ENCODE data around the gene SCRN2. TPM values are rescaled to one million over a fixed set of nuclear protein-coding genes. Genes with fewer than 3 reads are reported as not detected.

Gene SCRN2
- total RNA-seq, 6 experiments from 2014 or later: 33.9 to 46.6 (median 39.1) TPM

DNA sequence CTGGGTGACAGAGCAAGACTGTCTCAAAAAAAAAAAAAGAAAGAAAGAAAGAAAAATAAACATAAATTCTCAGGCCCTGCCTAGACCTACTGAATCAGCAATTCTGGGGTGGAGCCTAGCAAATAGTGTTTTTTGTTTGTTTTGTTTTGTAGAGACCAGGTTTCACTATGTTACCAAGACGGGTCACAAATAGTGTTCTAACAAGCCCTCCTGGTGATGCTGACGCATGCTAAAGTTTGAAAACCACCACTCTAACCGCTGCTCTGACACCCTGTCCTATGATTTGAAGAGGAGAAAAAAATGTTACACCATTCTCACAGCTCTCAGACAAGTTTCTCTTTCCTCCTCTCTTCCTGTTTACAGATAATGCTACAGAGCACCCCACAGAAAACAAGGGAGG is 11.2 kb downstream of the SCRN2 start:
- Mint-ChIP-seq H3K9me3 (no peaks in the 10 kb centered on the region), H3K27me3 (ENCODE audit: insufficient read depth) (peaks cover 2% of the 10 kb centered on the region), H3K4me1 (ENCODE audit: low read depth) (peaks cover 26% of the 10 kb centered on the region), H3K36me3 (ENCODE audit: low read depth) (peaks cover 12% of the 10 kb centered on the region), H3K4me3 (peak overlapping the region; percentile 93), H3K27ac (no peak overlapping the region)
- no peak for DNase-seq
- TF ChIP-seq, protein P1, sequence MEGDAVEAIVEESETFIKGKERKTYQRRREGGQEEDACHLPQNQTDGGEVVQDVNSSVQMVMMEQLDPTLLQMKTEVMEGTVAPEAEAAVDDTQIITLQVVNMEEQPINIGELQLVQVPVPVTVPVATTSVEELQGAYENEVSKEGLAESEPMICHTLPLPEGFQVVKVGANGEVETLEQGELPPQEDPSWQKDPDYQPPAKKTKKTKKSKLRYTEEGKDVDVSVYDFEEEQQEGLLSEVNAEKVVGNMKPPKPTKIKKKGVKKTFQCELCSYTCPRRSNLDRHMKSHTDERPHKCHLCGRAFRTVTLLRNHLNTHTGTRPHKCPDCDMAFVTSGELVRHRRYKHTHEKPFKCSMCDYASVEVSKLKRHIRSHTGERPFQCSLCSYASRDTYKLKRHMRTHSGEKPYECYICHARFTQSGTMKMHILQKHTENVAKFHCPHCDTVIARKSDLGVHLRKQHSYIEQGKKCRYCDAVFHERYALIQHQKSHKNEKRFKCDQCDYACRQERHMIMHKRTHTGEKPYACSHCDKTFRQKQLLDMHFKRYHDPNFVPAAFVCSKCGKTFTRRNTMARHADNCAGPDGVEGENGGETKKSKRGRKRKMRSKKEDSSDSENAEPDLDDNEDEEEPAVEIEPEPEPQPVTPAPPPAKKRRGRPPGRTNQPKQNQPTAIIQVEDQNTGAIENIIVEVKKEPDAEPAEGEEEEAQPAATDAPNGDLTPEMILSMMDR (IDR thresholded peaks at IDR 0.05): no peak

DNA sequence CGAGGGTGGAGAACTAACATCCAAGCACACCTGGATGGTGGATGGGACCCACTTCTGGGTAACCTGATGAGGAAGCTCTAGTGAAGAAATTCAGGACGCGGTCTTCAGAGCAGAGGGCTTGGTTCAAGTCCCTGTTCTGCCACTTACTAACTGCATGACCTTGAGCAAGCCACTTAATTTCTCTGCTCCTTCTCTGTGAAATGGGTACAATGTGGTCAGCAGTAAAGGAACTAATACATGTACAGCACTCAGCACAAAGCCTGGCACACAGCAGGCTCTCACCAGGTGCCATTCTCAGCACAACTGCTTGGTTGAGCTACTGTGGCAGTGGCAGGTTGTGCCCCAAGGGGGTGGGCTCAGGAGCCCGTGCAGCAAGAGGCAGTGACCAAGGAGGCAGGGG is 17.6 kb downstream of the SCRN2 start:
- peaks cover 12% of the 10 kb centered on the region for H3K36me3 Mint-ChIP-seq (ENCODE audit: low read depth)
- no peaks in the 10 kb centered on the region for H3K9me3 Mint-ChIP-seq
- TF ChIP-seq, protein P1 (IDR thresholded peaks at IDR 0.05): no peak
- no peak overlapping the region for H3K4me3 Mint-ChIP-seq
- H3K4me1 Mint-ChIP-seq (ENCODE audit: low read depth): peaks cover 30% of the 10 kb centered on the region
- H3K27ac Mint-ChIP-seq: no peak overlapping the region
- no peak for DNase-seq
- H3K27me3 Mint-ChIP-seq (ENCODE audit: insufficient read depth): peaks cover 2% of the 10 kb centered on the region; the same call in 1 of the 2 replicates

DNA sequence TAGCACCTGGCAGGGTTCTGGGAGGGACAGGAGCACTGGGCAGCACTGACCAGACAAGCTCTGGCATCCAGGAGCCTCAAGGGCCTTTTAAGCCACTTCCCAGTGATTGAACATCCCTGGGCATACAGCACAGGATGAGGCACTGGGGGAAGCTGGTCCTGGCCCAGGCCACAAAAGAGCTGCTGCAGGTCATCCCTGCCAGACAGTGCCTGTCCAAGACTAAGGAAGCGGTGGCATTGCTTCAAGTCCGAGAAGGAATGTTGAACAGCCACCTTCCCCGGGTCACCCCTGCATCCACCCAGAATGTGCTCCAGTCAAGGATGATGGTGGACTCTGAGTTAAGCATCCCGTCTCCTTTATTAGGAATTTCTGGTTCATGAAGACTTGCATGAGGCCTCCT is 18.3 kb downstream of the SCRN2 start:
- no peaks in the 10 kb centered on the region for H3K9me3 Mint-ChIP-seq
- peak overlapping the region; percentile 94 for H3K4me3 Mint-ChIP-seq
- no peak overlapping the region for H3K27ac Mint-ChIP-seq
- peaks cover 12% of the 10 kb centered on the region for H3K36me3 Mint-ChIP-seq (ENCODE audit: low read depth)
- TF ChIP-seq, protein P1 (IDR thresholded peaks at IDR 0.05): no peak
- DNase-seq: no peak
- H3K27me3 Mint-ChIP-seq (ENCODE audit: insufficient read depth): peaks cover 2% of the 10 kb centered on the region; the same call in 1 of the 2 replicates
- peaks cover 30% of the 10 kb centered on the region for H3K4me1 Mint-ChIP-seq (ENCODE audit: low read depth)

DNA sequence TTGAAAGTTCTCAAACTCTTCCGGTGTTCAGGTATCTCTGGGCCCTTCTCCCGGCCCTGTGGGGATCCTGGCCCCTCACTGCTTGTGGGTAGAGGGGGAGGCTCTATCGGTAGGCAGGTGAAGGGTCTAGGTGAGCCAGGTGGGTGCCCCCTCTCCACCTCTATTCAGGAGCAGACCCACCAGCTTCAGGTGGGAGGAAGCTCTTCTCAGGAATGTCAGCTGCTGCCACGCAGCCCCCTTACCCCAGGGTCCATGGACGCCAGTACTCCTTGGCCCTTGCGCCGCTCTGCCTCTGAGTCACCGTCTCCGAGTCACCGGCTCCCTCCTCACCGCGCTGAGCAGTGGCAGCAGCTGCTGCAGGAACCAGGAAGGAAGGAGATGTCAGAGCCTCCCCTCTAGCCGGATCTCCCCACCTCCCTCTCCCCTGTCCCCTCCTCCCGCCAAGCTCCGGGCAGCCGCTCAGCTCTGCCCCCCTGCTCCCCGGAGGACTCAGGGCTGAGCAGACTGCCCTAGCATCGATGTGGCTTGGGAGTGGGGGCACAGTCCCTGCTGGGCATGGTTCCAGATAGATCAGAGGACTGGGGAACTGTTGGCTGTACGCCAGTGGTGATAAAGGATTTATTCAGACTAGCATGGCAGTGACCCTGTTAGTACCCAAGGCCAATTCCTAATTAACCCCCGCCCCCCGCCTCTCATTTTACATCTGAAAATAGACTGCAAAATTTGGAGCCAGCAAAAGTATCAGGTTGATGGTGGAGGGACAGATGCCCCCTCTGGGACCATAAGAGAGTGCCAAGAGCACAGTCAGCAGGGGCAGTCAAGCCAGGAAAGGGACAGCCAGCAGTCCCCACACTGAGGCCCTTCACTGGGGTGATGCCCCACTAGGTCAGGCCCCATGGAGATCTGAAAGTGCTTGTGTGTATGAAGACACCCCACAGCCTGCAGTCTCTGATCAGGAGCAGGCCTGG is 19.4 kb downstream of the SCRN2 start, which contains the start of gene OSBPL7:
Gene OSBPL7, minus strand, starts transcription at position 371 of the 968 bp plus-strand sequence. CDS start 1,516 bp downstream, outside the sequence.
- peaks cover 2% of the 10 kb centered on the region; the same call in 1 of the 2 replicates for H3K27me3 Mint-ChIP-seq (ENCODE audit: insufficient read depth)
- peak within 1 kb of the TSS; percentile 94 for H3K4me3 Mint-ChIP-seq
- H3K36me3 Mint-ChIP-seq (ENCODE audit: low read depth): peaks cover 11% of the 10 kb centered on the region
- no peaks in the 10 kb centered on the region for H3K9me3 Mint-ChIP-seq
- H3K4me1 Mint-ChIP-seq (ENCODE audit: low read depth): peaks cover 30% of the 10 kb centered on the region
- peak; percentile 81 for DNase-seq
- peak within 1 kb of the TSS; percentile 79 for H3K27ac Mint-ChIP-seq
- TF ChIP-seq, protein P1 (IDR thresholded peaks at IDR 0.05): peak; percentile 13; the same call in 1 of the 2 replicates

DNA sequence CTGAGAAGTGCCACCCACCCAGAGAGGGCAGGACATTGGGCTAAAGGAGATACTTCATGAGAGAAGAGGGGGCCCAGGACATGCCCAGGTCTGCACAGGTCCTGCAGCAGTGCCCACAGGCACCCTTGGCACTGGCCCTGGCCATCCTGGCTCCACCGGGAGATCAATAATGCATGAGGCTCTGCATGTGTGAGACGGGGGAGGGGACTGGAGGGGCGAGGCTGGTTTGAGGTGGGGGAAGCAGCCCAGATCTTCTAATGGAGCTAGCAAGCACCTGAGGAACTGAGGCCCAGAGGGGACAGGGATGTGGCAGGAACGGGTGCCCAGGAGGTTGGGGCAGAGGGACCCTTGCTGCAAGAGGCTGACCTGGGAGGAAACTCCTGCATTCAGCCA is 20.0 kb downstream of the SCRN2 start:
- Mint-ChIP-seq H3K4me1 (ENCODE audit: low read depth) (peaks cover 30% of the 10 kb centered on the region), H3K4me3 (peak overlapping the region; percentile 94), H3K27ac (peak overlapping the region; percentile 79; the same call in 1 of the 2 replicates), H3K27me3 (ENCODE audit: insufficient read depth) (peaks cover 2% of the 10 kb centered on the region; the same call in 1 of the 2 replicates), H3K9me3 (no peaks in the 10 kb centered on the region), H3K36me3 (ENCODE audit: low read depth) (peaks cover 4% of the 10 kb centered on the region)
- no peak for DNase-seq
- TF ChIP-seq, protein P1 (IDR thresholded peaks at IDR 0.05): no peak
